GM20431 (cell line): Measurements from ENCODE around the gene NLRC3.
"Not testable (repeated sequence)": the region's sequence is repeated elsewhere in the genome, so short reads cannot be mapped to it uniquely, and the experiment has no call there.

ENCODE experiments used
- in situ Hi-C: fragments of 300-500 bp; cut with MseI, MboI; formaldehyde crosslinking; loops from one replicate; pipeline ENCODE4 v1.15.0; 2020; ENCODE audit warnings: low sequenced_read_pairs; ENCODE audit not compliant: unreplicated experiment

NLRC3 gene

GRCh38 chr16:3520413-3520812 is 56.8 kb downstream of the NLRC3 start:
- in situ Hi-C loops, result no loop called here

- in situ Hi-C loops, result no loop called here
These were observed 57.6 kb downstream of the NLRC3 start for GRCh38 chr16:3519581-3519980.

- in situ Hi-C loops, result no loop called here
These were observed 58.2 kb downstream of the NLRC3 start for GRCh38 chr16:3518986-3519348.

- in situ Hi-C loops, result no loop called here
These were observed 58.8 kb downstream of the NLRC3 start for GRCh38 chr16:3518292-3518985.

- in situ Hi-C loops, result no loop called here
These were observed 61.3 kb downstream of the NLRC3 start for GRCh38 chr16:3515897-3516296.

GRCh38 chr16:3514621-3515020 is 62.6 kb downstream of the NLRC3 start:
- in situ Hi-C loops, result no loop called here

GRCh38 chr16:3513892-3514583 is 63.2 kb downstream of the NLRC3 start:
- in situ Hi-C loops, result no loop called here

- in situ Hi-C loops, result no loop called here
These were observed 65.7 kb downstream of the NLRC3 start for GRCh38 chr16:3511286-3512180.

- in situ Hi-C loops, result no loop called here
These were observed 66.8 kb downstream of the NLRC3 start for GRCh38 chr16:3510416-3510815.

- in situ Hi-C loops, result no loop called here
These were observed 67.7 kb downstream of the NLRC3 start for GRCh38 chr16:3509470-3509928.

GRCh38 chr16:3508736-3509135 is 68.5 kb downstream of the NLRC3 start:
- in situ Hi-C loops, result no loop called here

- in situ Hi-C loops, result no loop called here
These were observed 73.7 kb downstream of the NLRC3 start for GRCh38 chr16:3503523-3503922.

GRCh38 chr16:3501783-3502400 is 75.3 kb downstream of the NLRC3 start:
- in situ Hi-C loops, result no loop called here

- in situ Hi-C loops, result not testable (repeated sequence)
These were observed 75.8 kb downstream of the NLRC3 start for GRCh38 chr16:3501412-3501761.

GRCh38 chr16:3498988-3499387 is 78.2 kb downstream of the NLRC3 start:
- in situ Hi-C loops, result no loop called here

- in situ Hi-C loops, result no loop called here
These were observed 79.4 kb downstream of the NLRC3 start for GRCh38 chr16:3497771-3498170.

GRCh38 chr16:3496386-3496785 is 80.8 kb downstream of the NLRC3 start:
- in situ Hi-C loops, result no loop called here

GRCh38 chr16:3495176-3495575 is 82.0 kb downstream of the NLRC3 start, which contains the start of gene C16orf90:
Gene C16orf90 (minus strand): TSS chr16:3495489. CDS start chr16:3495421, 68 bp downstream.
- in situ Hi-C loops, result no loop called here

- in situ Hi-C loops, result no loop called here
These were observed 82.7 kb downstream of the NLRC3 start for GRCh38 chr16:3494386-3494973.

GRCh38 chr16:3492356-3492755 is 84.8 kb downstream of the NLRC3 start:
- in situ Hi-C loops, result no loop called here
